ENCODE measurements around the gene PTPRS.

The PTPRS gene

DNA sequence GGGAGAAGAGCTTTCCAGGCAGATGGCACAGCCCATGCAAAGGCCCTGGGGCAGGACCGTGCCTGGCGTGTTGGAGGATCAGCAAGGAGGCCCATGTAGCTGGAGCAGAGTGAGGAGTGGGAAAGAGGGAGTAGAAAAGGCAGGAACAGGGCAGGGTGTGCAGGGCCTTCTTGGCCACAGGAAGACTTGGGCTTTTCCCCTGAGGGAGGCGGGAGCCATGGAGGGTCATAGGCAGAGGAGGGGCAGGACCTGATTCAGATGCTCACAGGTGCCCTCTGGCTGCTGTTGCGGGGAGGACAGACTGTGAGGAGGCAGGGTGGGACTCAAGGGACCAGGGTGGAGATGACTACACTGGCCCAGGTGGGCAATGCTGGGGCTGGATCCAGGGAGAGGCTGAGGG is 13.8 kb upstream of the PTPRS start:
- DNase-seq = peak in 1 of 2 donors; percentile 6

DNA sequence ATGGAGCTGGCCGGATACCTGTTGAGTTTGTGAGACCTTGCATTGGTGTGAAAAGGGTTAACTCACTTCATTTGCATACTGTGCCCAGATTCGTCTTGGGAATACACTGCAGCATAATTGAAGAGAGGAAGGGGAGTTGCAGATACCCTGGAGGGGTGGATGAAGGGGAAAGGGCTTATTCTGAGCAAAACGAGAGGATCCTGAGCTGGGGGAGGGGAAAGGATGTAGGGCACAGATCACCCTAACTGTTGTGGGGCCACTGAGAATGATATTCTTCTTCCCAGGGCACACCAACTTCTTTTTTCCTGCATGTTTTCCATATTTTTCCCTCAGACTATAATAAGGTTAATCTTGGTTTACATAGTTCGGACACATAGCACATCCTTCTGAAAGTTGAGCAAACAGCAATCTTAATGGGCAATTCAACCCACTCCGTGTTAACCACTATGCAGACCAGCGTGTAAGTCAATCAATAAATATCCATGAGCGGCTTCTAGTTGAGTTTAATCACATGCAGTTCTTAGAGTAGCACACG is 11.7 kb upstream of the PTPRS start:
- DNase-seq = no peak

DNA sequence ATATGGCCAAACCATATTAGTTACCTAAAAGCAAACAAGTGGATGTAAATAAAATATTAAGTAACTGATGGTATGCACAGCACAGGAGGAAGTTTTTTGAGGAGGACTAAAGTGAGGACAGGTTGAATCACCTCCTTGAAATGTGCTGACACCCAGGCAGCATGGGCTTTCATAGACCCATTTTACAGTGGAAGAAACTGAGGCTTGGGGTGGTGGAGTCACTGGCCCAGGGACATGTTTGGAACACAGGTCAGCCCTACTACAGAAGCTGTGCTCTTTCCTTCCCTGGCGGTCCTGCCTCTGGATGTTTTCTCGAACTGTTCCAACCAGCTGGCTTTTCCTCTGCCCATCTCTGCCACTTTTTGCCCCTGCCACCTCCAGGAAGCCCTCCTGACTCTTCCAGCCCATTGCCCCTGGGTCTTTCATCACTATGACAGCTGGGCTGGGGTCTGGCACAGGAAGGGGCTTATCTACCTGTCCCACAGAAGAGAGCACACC is 11.2 kb upstream of the PTPRS start:
- no peak for DNase-seq

DNA sequence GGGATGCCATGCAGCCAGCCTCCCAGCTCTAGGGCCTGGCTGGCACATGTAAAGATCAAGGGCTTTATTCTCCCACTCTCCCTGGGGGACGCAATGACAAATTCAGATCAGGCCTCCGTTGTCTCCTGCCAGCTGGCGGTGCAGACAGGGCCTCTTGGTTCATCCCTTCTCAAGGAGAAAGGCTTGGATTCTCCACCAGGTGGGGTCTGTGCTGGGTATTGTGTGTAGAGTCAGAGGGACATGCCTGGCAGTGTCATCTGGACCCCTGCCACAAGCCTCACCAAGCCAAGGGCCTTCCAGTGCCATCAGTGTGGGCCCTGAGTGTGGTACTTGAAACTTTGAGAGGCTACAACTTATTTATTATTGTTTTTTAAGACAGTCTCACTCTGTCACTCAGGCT is 8.4 kb upstream of the PTPRS start:
- no peak for DNase-seq

DNA sequence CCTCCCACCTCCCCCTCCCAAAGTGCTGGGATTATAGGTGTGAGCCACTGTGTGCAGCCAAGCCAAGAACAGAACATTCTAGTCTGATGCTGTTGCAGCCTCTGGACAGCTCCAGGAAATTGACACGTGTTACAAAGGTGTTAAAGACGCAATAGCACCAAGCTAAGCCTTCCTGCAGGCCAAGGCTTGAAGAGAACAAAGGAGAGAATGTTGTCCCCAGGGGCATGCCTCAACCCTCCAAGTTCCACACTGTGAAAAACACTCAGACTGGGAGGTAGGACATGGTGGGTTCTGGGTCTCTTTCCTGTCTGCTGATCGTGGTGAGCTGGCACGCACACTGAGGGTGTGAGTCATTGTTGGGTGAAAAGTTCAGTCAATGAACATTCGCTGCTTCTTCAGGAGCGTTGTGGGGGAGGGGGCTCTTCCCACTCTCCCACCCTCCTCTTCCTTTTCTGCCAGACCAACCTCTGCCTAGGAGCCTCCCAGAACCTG is 5.3 kb upstream of the PTPRS start:
- no peak for DNase-seq

DNA sequence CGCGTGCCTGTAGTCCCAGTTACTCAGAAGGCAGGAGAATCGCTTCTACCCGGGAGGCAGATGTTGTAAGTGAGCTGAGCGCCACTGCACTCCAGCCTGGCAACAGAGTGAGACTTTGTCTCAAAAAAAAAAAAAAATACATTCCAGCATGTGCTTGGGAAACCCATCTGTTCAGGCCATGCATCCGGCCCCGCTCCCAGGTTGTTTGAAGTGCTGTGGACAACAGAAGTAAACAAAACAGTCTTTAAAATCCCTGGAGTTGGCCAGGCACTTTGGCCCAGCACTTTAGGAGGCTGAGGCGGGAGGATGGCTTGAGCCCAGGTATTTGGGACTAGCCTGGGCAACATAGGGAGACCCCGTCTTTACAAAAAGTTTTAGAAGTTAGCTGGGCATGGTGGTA is 3.2 kb upstream of the PTPRS start:
- no peak for DNase-seq

DNA sequence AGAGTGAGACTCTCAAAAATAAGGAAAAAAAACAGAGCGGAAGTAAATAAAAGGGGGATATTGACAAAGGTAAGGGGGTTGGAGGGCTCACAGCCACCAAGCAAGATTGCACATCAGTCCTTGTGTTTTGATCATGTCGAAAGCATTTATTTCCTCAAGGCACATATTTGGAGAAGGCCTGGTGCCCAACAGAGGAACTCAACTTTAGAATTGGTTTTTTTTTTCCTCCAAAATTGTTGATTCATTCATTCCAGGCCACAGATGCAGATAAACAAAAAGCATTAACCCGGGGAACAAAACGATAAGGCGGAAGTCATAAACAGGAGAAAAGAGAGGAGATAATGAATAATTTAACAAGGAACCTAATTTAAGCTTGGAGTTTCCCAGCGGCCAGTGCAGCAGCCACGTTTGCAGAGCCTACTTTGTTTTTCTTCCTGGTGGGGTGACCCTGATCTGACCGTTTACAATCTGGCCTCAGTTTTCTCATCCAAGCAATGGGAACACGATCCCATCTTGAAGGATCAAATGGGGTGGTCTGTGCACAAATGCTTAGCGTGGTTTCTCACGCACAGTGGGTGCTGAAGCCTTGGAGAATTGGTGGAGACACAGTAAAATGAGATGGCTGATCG is 2.1 kb upstream of the PTPRS start:
- DNase-seq = no peak

DNA sequence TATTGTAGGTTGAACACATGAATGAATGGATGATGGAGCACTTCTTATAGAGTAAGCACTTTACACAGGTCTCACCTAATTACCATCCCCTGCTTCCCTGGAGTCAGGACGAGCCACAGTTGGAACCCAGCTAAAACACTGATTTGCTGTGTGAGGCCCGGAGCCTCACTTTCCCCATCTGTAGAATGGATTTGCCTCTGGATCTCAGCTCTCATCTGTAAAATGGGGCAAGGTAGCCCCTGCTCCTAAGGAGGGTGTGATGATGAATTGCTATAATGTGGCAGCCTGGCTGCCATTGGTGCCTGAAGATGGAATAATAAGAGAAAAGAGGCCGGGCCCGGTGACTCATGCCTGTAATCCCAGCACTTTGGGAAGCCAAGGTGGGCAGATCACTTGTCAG is 1.4 kb upstream of the PTPRS start:
- DNase-seq = no peak

DNA sequence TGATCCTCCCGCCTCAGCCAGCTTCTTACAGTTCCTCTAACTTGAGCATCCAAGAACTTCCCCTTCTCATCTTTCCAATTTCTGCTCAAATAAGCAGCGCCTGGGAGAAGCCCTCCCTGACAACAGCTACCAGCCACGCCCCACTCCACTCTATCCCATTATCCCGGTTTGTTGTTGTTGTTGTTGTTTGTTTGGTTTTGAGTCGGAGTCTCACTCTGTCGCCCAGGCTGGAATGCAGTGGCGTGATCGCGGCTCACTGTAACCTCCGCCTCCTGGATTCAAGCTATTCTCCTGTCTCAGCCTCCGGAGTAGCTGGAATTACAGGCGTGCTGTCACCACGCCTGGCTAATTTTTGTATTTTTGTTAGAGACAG is 822 bp upstream of the PTPRS start:
- no peak for DNase-seq

DNA sequence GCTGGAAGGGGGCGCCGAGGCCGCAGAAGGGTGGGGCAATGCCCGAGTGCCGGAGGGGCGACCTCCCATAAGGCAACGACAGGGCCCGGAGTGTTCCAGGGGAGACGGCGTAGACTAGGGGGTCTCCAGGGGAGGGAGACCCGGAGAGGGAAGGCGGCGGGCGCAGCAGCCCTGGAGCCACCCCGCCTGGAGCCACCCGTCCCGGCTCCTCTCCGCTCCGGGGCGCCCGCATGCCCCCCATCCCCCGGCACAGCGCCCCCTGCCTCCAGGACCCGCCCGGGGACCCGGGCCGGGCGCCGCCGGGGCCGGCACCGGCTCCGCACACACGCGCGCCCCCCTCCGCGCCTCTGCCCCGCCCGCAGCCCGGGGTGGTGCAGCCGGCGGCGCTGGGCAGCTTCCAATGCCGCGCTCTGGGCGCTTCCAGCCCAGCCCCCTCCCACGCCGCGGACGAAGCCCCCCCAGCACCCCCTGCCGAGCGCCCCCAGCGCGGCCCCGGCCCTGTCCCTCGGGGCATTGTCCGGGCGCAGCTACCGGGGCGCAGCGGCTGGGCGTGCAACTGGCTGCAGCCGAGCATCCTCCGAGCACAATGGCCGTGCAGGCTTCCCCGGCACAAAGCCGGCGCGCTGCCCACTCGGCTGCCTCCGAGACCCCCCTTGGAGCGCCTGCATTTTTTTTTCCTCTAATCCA is 519 bp downstream of the PTPRS start:
- no peak for DNase-seq

DNA sequence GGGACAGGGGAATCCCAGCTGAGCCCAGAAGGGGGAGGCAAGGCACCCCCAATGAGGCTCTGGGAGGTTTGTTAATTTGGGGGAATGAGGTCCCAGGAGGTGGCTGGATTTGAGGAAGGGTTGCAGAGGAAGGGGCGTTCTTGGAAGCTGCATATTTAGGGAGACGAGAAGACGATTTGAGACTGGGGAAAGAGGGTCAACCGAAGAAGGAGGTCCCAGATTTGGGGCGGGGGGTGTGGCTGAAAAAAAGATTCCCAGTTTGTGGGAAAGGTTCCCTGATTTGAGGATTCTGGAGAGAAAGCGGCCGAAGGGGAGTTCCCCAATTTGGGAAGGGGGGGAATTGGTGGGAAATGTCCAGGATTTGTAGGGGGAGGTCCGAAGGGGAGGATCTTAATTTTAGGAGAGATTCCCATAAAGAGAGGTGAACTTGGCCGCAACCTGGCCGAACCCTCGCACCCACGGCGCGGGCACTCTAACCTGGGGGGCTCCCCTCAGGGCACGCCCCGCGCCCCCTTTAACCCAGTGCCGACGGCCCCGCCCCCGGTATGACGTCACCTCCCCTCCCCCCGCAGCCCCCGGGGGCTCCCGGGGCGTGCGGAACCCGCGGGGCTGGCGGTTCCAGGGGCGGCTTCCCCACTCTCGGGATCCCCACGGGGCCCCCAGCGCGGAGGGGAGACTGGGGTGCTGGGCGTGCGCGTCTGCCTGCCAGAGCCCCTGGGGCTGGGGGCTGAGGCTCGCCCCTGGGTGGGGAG is 1.2 kb downstream of the PTPRS start:
- no peak for DNase-seq

DNA sequence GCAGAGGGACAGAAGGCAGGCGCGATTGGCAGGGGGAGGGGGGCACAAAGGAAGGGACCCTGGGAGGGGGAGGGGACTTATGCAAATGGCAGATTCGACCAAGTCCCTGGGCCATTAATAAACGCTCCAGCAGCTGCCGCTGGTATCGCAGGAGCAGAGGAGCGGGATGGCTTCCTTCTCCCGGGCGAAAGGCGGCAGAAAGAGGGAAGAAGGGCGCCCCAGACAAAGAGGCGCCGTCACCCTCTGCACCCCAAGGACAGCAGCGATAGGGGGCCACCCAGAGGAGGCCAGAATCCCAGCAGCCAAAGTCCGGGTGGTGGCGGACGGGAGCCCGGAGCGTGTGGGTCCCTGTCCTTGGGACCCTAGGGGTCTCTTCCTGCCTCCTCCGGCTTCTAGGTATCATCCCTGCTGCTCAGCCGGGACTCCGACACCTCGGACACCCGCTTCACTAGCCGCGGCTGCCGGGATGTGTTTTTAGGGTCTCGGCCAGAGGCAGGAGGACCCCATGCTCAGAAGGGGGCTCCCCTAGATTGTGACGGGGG is 1.9 kb downstream of the PTPRS start:
- DNase-seq = no peak

DNA sequence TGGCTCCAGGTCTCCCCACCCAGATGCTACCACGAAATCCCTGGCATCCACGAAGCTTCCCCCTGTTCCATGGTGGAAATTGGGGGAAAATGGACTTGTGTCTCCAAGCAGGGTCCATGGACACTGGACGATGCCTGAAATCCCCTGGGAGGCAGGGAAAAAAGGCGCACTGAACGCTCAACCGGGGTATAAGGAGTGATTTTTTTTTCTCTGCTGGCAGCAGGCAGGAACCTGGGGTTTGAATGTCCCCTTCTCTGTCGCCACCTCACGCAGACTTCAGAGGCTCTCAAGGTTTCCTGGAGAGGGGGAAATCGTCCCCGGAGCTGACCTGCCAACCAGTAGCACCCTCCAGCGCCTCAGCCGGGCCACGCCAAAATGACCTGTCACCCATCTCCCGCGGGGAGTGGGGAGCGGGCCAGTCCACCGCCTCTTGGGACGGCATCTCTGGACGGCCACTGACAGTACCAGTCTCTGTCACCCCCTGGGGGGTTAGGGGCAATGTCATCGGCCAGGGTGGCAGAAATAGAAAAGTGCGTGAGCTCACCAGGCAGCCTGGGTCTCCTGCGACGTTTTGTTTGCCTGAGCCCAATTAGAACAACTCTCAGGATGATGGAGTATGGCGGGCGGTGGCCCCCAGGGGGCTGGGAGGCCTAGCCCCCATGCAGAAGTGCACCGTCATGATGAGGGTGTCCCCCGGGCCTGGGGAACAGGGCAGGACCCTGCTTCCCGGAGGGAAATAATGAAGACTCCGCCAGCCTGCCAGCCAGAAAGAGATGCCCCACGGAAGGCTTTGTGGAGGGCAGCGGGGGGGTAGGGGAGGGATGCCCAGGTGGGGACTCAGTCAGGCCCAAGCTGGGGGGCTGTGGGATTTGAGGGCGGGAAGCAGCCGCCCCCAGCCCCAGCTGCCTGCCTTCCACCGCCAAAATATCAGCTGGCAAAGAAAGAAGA is 2.6 kb downstream of the PTPRS start:
- no peak for DNase-seq

DNA sequence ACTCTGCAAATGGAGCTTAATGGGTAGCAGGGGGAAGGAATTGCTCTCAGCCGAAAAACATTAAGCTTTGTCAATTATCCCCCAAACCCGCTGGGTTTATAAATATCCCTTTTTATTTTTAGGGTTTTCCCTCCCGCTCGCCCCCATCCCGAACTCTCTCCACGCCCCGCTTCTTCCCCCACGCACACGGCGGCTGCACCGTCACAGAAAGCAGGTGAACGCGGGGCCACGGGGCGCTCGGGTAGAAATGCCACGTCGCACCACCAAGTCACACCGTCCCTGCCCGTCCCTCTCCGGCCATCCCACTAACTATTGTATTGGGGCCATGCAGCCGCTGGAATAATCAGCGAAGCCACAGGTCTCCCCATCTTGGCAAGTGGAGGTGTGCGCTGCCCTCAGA is 3.5 kb downstream of the PTPRS start:
- DNase-seq = no peak

DNA sequence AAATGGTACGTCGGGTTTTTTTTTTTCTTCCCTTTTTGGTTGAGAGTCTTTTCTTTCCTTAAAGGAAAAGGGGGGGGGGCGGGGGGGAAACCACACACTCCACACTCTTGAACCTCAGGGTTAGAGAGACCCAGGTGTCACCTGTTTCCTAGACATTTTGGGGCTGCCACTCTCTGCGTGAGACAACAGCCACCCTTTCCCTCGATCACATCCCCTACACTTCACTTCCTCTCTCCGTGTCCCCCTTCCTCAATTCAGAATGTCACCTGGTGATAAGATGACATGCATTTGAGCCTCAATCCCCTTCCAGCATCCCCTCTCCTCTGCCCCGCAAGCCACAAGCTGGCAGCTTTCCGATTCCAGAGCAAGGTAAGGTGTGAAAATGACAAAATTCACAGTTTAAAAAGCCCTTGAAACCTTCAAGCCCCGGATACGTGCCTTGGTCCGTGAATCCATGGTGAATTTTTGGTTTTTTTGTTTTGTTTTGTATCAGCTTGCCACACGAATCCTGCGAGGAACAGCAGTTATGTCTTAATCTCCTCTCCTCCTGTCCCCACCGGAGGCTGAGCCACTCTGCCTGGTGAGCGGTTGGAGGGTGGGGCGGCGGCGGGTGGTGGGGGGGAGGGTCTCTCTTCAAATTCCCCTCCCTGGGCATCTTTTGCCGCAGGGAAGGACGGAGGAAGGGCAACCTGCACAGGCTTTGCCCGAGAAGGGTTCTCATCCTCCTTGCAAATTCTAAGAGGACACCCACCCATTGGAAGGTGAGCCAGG is 4.2 kb downstream of the PTPRS start:
- DNase-seq = no peak

DNA sequence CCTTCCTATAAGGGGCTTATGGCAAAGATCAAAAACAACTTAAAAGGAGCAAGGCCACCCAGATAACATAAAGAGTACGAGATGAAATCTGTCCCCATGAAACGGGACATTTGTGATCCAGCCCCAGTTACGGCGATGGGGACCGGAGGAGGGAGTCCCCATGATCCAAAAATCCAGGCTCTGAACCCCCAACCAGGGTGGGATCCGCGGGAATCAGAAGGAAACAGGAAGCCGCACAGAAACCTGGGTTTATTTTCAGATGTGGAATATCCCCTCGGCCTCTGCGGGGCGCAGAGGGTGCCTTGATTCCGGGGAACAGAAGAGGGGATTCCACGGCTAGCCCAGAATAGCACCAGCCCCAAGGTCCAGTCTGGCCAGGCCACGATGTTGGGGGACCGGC is 5.0 kb downstream of the PTPRS start:
- no peak for DNase-seq

DNA sequence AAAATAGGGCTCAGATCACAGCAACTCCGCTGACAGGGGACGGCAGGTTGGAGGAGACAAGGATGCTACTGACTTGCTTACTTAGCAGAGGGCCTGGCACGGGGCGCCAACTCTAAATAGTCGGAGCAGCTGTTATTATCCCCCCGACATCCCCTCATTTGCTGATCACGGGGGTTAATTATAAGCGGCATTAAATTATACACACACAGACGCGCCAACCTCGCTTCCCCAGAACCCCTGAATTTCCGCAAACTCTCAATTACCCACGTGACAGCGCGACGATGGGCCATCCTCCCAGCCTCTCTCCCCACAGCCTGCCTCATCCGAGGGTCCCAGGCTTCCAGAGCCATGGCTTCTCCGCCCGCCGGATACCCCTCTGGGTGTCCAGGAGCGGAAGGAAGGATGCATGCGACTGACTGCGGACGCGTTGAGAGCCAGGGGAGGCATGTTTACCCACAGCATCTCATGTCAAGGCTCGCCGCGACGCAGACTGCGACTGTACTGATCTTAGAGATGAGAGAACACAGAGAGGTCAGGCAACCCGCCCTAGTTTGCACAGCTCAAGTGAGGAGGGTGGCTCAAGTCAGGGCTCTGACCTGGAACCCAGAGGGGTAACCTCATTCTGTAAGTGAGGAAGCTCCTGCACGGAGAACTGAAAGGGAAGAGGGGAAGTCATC is 5.7 kb downstream of the PTPRS start:
- DNase-seq = no peak

DNA sequence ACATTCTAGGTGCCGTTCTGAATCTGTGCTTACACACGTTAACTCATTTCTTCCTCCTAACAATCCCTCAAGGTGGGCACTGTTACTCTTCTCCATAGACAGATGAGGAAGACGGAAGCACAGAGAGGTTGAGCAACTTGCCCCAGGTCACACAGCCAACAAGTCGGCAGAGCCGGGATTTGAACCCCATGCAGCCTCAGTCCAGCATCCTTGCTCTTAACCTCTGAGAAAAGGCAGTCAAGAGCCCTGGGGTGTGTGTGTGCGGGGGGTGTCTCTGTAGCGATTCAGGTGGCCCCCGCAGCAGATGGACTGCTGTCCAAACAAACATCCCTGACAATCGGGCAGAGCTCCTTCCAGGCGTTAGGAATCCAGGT is 6.3 kb downstream of the PTPRS start:
- no peak for DNase-seq

DNA sequence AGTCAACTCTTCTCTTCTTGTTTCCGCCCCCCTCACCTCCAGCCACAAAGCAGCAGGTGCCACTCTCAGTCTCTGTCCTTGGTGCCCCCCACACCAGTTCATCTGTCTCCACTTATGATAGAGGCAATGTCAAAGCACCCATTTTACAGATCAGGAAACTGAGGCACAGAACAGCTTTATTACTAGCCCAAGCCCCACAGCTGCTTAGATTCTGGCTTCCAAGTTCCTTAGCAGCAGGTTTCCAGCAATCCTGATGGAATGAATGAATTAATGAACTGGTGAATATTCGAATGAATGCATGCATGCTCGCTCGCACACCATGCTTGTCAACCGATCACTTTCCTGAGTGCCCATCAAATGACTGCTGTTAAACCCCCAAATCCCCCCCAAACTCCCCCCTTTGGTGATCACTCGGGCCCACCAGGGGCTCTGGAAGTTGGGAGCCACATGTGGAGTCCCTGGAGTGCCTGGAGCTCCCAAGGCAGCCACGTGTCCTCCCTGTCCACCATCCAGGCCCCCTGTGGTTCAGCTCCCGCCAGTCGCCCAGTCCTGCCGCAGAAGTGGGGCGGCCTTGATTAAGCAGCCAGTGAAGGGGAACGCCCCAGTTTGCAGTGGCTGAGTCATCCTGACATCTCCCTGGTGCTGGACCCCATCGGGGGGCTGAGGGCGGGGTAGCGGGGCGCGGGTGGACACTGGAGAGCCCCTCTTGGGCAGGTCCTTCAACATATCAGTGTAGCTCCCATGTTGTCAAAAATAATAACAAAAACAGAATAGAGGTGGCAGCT is 6.8 kb downstream of the PTPRS start:
- no peak for DNase-seq

DNA sequence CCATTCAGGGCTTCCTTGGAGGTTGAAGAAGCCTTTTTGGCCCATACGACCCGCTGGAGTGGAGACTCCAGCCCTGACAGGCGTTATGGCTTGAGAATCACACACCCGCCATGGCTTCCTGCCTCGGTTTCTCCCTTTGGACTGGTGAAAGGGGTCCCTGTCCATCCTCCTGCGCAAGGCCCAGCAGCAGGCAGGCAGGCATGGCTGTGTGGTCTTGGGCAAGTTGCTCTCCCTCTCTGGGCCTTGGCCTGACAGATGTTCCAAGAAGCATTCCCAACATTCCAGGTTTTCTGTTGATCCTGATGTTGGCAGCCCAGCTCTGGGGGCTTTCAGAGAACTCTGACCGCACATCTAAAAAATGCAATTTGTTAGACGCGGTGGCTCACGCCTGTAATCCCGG is 8.1 kb downstream of the PTPRS start:
- no peak for DNase-seq

Data from inflammatory macrophage (primary cell).